Stomach (tissue), 9 donors: Measurements from ENCODE around the gene CLASP2. TPM values are rescaled to one million over a fixed set of nuclear protein-coding genes. Genes with fewer than 3 reads are reported as not detected.

Experiments used
- DNase-seq, 2 donors: peaks; one replicate each; pipeline versions ENCODE4 v3.0.0 to v3.0.0-alpha.2; 2013 to 2019
- H3K27ac ChIP-seq, 5 donors: fragments of 200-600 bp in 4 of 5; sonication (generic) in 4 of 5; one replicate each; pipeline ENCODE4 v1.5.1; 2013 to 2019; ENCODE audit warnings: mild to moderate bottlenecking in 1 of 5, moderate library complexity in 1 of 5
- H3K27me3 ChIP-seq, 3 donors: fragments of 200-600 bp; sonication (generic); one replicate each; pipeline ENCODE4 v1.5.1; 2017 to 2019; ENCODE audit warnings: mixed run types in 1 of 3
- H3K36me3 ChIP-seq, 4 donors: fragments of 200-600 bp; sonication (generic); 1 replicate in 3 of 4; 2 replicates in 1 of 4; pipeline ENCODE4 v1.5.1; 2016 to 2019
- H3K4me1 ChIP-seq, 4 donors: fragments of 200-600 bp; sonication (generic); one replicate each; pipeline ENCODE4 v1.5.1; 2016 to 2019
- H3K4me3 ChIP-seq, 4 donors: fragments of 200-600 bp; sonication (generic) in 3 of 4; one replicate each; pipeline ENCODE4 v1.5.1; 2016 to 2019; ENCODE audit warnings: mild to moderate bottlenecking in 1 of 4
- H3K9me3 ChIP-seq, 4 donors: fragments of 200-600 bp; sonication (generic); one replicate each; pipeline ENCODE4 v1.5.1; 2016 to 2019
- CTCF ChIP-seq, 7 experiments: fragments of 450-650 bp in 4 of 7; fragments of 200-600 bp in 3 of 7; sonication (generic) in 3 of 7; IDR thresholded peaks; one replicate each; pipeline ENCODE4 v1.5.1; 2016 to 2019; ENCODE audit warnings: antibody characterized with exemption in 7 of 7, control low read depth in 2 of 7, mild to moderate bottlenecking in 1 of 7
- EP300 ChIP-seq: sonication (generic); formaldehyde crosslinking; IDR thresholded peaks from one replicate; pipeline ENCODE4 v1.6.1; 2017; ENCODE audit warnings: antibody characterized with exemption
- POLR2A ChIP-seq, 4 donors: fragments of 450-650 bp; IDR thresholded peaks; one replicate each; pipeline ENCODE4 v1.6.1; 2016; ENCODE audit warnings: antibody characterized with exemption in 4 of 4, control low read depth in 2 of 4, mild to moderate bottlenecking in 1 of 4, moderate library complexity in 1 of 4
- POLR2AphosphoS5 ChIP-seq, 3 donors: sonication (generic); formaldehyde crosslinking; IDR thresholded peaks; one replicate each; pipeline ENCODE4 v1.6.1; 2016; ENCODE audit warnings: antibody characterized with exemption in 3 of 3
- WGBS, 5 donors: extraction: QIAGEN DNeasy Blood & Tissue Kit in 3 of 5; methylation state at CpG; one replicate each; pipeline versions ENCODE4 v1.1.5 to v1.1.7; 2013 to 2018; 5-methylcytosine and 5-hydroxymethylcytosine counted together
- intact Hi-C: fragments of 100-400 bp; cut with DNase I; formaldehyde crosslinking; loops from one replicate; pipeline ENCODE4 v1.15.1; 2023; ENCODE audit warnings: low total_unique reads
- polyA plus RNA-seq, 3 donors: library from polyadenylated mRNA; stranded (reverse); fragments of 200-250 nt; gene quantifications; one replicate each; pipeline ENCODE4 v1.2.3, GENCODE V29; 2013
- total RNA-seq, 5 donors: library from RNA; depleted of rRNA; stranded (reverse); fragments of >200 nt; gene quantifications; one replicate each; pipeline versions ENCODE4 v1.1.0 to v1.2.3, GENCODE V29; 2014 to 2016
- donor health status: healthy with polysubstance abuse.
- donor health status: Bipolar disorder and iron deficiency.
- donor health status: healthy.

The CLASP2 gene
- total and polyA plus RNA-seq, 8 donors = 6.3 to 136 (median 44.1) TPM

GRCh38 chr3:33577588-33577987, 140.5 kb downstream of the CLASP2 start:
- no peak overlapping the region for H3K27ac ChIP-seq
- H3K9me3 ChIP-seq = no peaks in the 10 kb centered on the region
- TF ChIP-seq POLR2A (IDR thresholded peaks at IDR 0.05) (no peak), EP300 (no peak), CTCF (IDR thresholded peaks at IDR 0.05) (no peak), POLR2AphosphoS5 (IDR thresholded peaks at IDR 0.05) (no peak)
- H3K4me1 ChIP-seq = peaks cover 0 to 21% (median 9%) of the 10 kb centered on the region in 4 donors
- DNase-seq = no peak
- 67 to 87% (median 76%) methylated on average over 1 of the region's 1 CpG for whole genome bisulfite sequencing, 5 donors
- H3K27me3 ChIP-seq = no peaks in the 10 kb centered on the region
- no peak overlapping the region for H3K4me3 ChIP-seq
- peaks cover 8 to 68% (median 57%) of the 10 kb centered on the region in 4 donors for H3K36me3 ChIP-seq
- intact Hi-C loops = no loop called here

- TF ChIP-seq CTCF (IDR thresholded peaks at IDR 0.05) = no peak
- no peak for TF ChIP-seq POLR2AphosphoS5 (IDR thresholded peaks at IDR 0.05)
- no peak for TF ChIP-seq EP300
- no peak for TF ChIP-seq POLR2A (IDR thresholded peaks at IDR 0.05)
- peaks cover 8 to 64% (median 55%) of the 10 kb centered on the region in 4 donors for H3K36me3 ChIP-seq
- H3K4me1 ChIP-seq = peaks cover 0 to 21% (median 9%) of the 10 kb centered on the region in 4 donors
- intact Hi-C loops = no loop called here
- no peaks in the 10 kb centered on the region for H3K27me3 ChIP-seq
- 74 to 93% (median 91%) methylated on average over 3 of the region's 3 CpGs for WGBS, 5 donors
- no peak for DNase-seq
- no peak overlapping the region for H3K27ac ChIP-seq
- no peaks in the 10 kb centered on the region for H3K9me3 ChIP-seq
- no peak overlapping the region for H3K4me3 ChIP-seq
Measured at GRCh38 chr3:33577173-33577572, 140.9 kb downstream of the CLASP2 start.

GRCh38 chr3:33575311-33575710, 142.7 kb downstream of the CLASP2 start:
- H3K4me3 ChIP-seq = no peak overlapping the region
- 22 to 68% (median 45%) methylated on average over 1 of the region's 1 CpG for WGBS, 5 donors
- H3K27me3 ChIP-seq = no peaks in the 10 kb centered on the region
- intact Hi-C loops = no loop called here
- no peaks in the 10 kb centered on the region for H3K9me3 ChIP-seq
- H3K27ac ChIP-seq = no peak overlapping the region
- peaks cover 8 to 64% (median 51%) of the 10 kb centered on the region in 4 donors for H3K36me3 ChIP-seq
- DNase-seq = no peak
- peaks cover 0 to 18% (median 9%) of the 10 kb centered on the region in 4 donors for H3K4me1 ChIP-seq
- TF ChIP-seq CTCF (IDR thresholded peaks at IDR 0.05) (no peak), EP300 (no peak), POLR2AphosphoS5 (IDR thresholded peaks at IDR 0.05) (no peak), POLR2A (IDR thresholded peaks at IDR 0.05) (no peak)

GRCh38 chr3:33557829-33558228, 160.2 kb downstream of the CLASP2 start:
- TF ChIP-seq CTCF (IDR thresholded peaks at IDR 0.05) (no peak), EP300 (no peak), POLR2A (IDR thresholded peaks at IDR 0.05) (no peak), POLR2AphosphoS5 (IDR thresholded peaks at IDR 0.05) (no peak)
- Histone ChIP-seq H3K27ac (no peak overlapping the region), H3K36me3 (peaks cover 3 to 66% (median 55%) of the 10 kb centered on the region in 4 donors), H3K4me3 (no peak overlapping the region), H3K4me1 (no peaks in the 10 kb centered on the region), H3K9me3 (no peaks in the 10 kb centered on the region), H3K27me3 (no peaks in the 10 kb centered on the region)
- no peak for DNase-seq
- intact Hi-C loops = no loop called here
- WGBS, 5 donors = 54 to 66% (median 57%) methylated on average over 3 of the region's 3 CpGs
